ENCODE data around the gene SIPA1. TPM values are rescaled to one million over a fixed set of nuclear protein-coding genes. Genes with fewer than 3 reads are reported as not detected.
"Not testable (repeated sequence)": the region's sequence is repeated elsewhere in the genome, so short reads cannot be mapped to it uniquely, and the experiment has no call there.

Gene SIPA1
- polyA plus RNA-seq, 1 experiment, result 11.4 TPM

DNA sequence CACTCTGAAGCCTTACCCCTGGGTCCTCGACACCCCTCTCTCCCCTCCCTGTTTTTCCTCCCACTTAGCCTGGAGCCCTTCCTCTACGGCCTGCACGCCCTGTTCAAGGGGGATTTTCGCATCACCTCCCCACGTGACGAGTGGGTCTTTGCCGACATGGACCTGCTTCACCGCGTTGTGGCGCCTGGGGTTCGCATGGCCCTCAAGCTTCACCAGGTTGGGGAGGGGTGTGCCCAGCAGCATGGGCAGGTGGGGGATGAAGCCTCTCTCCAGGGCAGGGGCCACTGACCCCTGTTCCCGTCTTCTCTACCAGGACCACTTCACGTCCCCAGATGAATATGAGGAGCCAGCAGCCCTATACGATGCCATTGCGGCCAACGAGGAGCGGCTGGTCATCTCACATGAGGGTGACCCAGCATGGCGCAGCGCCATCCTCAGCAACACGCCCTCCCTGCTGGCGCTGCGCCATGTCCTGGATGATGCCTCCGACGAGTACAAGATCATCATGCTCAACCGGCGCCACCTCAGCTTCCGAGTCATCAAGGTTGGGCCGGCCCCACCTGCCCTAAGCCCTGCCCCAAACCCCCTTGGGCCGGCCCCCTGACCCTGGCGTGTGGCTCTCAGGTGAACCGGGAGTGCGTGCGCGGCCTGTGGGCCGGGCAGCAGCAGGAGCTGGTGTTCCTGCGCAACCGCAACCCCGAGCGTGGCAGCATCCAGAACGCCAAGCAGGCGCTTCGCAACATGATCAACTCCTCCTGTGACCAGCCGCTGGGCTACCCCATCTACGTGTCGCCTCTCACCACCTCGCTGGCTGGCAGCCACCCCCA is 2.8 kb upstream of the SIPA1 start:
- CTCF ChIA-PET, result no interaction called here
- H3K27ac ChIP-seq (ENCODE audit: low read depth, low read length), result no peak overlapping the region
- no peak for DNase-seq (ENCODE audit: low read depth, low spot score)
- no peaks in the 10 kb centered on the region; the same call in 1 of the 2 replicates for H3K9me3 ChIP-seq (ENCODE audit: control insufficient read depth, insufficient read depth, low read length)
- TF ChIP-seq, protein P1, sequence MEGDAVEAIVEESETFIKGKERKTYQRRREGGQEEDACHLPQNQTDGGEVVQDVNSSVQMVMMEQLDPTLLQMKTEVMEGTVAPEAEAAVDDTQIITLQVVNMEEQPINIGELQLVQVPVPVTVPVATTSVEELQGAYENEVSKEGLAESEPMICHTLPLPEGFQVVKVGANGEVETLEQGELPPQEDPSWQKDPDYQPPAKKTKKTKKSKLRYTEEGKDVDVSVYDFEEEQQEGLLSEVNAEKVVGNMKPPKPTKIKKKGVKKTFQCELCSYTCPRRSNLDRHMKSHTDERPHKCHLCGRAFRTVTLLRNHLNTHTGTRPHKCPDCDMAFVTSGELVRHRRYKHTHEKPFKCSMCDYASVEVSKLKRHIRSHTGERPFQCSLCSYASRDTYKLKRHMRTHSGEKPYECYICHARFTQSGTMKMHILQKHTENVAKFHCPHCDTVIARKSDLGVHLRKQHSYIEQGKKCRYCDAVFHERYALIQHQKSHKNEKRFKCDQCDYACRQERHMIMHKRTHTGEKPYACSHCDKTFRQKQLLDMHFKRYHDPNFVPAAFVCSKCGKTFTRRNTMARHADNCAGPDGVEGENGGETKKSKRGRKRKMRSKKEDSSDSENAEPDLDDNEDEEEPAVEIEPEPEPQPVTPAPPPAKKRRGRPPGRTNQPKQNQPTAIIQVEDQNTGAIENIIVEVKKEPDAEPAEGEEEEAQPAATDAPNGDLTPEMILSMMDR (IDR thresholded peaks at IDR 0.05; ENCODE audit: low read depth, low read length), result no peak
- POLR2A ChIA-PET, result no interaction called here
- no peaks in the 10 kb centered on the region for H3K27me3 ChIP-seq (ENCODE audit: control insufficient read depth, insufficient read depth, low read length)
- H3K4me3 ChIP-seq (ENCODE audit: low read depth, low read length), result no peak overlapping the region

DNA sequence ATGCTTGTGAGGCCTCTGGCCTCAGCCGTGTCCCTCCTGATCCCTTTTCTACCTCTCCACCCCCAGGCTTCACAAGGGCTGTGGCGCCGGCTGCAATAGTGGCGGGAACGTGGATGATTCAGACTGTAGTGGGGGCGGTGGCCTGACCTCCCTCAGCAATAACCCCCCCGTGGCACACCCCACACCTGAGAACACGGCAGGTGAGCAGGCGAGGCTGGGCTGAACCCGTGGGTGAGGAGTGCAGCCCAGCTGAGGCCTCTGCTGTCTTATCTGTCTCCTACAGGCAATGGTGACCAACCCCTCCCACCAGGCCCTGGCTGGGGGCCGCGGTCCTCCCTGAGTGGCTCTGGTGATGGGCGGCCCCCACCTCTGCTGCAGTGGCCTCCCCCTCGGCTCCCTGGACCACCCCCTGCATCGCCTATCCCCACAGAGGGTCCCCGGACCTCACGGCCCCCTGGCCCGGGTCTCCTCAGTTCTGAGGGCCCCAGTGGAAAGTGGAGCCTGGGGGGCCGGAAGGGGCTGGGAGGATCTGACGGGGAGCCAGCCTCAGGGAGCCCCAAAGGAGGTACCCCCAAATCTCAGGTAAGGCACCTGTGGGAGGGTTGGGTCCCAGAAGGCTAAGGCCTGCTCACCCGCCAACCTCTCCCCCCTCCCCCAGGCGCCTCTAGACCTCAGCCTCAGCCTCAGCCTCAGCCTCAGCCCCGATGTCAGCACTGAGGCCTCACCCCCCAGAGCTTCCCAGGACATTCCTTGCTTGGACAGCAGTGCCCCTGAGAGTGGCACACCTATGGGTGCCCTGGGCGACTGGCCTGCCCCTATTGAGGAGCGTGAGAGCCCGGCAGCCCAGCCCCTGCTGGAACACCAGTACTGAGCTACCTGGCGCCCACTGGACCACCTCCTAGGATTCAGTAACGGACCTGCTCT is 1.5 kb upstream of the SIPA1 start:
- ChIA-PET POLR2A (interaction anchor here (0.7 to 1.4 kb wide), 2 partner anchors 24 to 27 kb away, joined by 3 to 6 read pairs; partner anchors contain the start of gene RELA), CTCF (interaction anchor here (0.6 to 1.2 kb wide), 2 partner anchors 27 to 252 kb away, joined by 3 to 5 read pairs; partner anchors contain the start of genes FIBP and RELA)
- no peak overlapping the region for H3K4me3 ChIP-seq (ENCODE audit: low read depth, low read length)

DNA sequence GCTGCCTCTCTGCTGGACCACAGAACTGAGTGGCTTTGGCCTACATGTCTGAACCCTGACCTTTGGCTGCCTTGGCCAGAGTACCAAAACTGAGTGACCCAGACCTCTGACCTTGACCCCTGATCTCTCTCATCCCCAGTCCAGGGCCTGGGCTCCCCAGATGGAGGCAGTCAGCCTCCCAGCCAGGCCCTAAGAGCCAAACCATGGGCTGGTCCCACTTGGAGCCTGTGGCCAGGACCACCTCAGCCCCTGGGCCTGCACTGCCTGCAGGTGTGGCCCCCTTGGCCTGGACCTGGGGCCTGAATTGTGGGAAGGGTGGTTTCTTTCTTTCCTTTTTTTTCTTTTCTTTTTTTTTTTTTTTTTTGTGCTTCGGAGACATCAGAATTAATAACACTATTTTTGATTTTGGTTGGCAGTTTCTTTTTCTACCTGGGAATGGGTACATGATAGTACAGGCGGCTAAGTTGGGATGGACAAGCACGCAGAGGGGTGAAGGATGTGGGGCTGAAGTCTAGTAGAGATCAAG is 806 bp upstream of the SIPA1 start:
- Histone ChIP-seq H3K9me3 (ENCODE audit: control insufficient read depth, insufficient read depth, low read length) (no peaks in the 10 kb centered on the region; the same call in 1 of the 2 replicates), H3K27ac (ENCODE audit: low read depth, low read length) (peak overlapping the region; percentile 47), H3K4me3 (ENCODE audit: low read depth, low read length) (no peak overlapping the region), H3K27me3 (ENCODE audit: control insufficient read depth, insufficient read depth, low read length) (no peaks in the 10 kb centered on the region)
- TF ChIP-seq, protein P1 (IDR thresholded peaks at IDR 0.05; ENCODE audit: low read depth, low read length), result no peak
- no peak for DNase-seq (ENCODE audit: low read depth, low spot score)
- CTCF ChIA-PET, result interaction anchor here (0.6 to 1.2 kb wide), 3 partner anchors 12 to 251 kb away, joined by 3 to 5 read pairs (median 3); partner anchors contain the start of genes FIBP and RELA
- POLR2A ChIA-PET, result interaction anchor here (0.6 to 2.6 kb wide), 9 partner anchors 10 to 1318 kb away, joined by 3 to 7 read pairs (median 4); partner anchors contain the start of genes PCNX3 and RELA

More for the DNA sequence above, 1.5 kb upstream of the SIPA1 start:
- H3K9me3 ChIP-seq (ENCODE audit: control insufficient read depth, insufficient read depth, low read length), result no peaks in the 10 kb centered on the region; the same call in 1 of the 2 replicates
- no peak for DNase-seq (ENCODE audit: low read depth, low spot score)
- H3K27ac ChIP-seq (ENCODE audit: low read depth, low read length), result no peak overlapping the region
- TF ChIP-seq, protein P1 (IDR thresholded peaks at IDR 0.05; ENCODE audit: low read depth, low read length), result no peak
- no peaks in the 10 kb centered on the region for H3K27me3 ChIP-seq (ENCODE audit: control insufficient read depth, insufficient read depth, low read length)

DNA sequence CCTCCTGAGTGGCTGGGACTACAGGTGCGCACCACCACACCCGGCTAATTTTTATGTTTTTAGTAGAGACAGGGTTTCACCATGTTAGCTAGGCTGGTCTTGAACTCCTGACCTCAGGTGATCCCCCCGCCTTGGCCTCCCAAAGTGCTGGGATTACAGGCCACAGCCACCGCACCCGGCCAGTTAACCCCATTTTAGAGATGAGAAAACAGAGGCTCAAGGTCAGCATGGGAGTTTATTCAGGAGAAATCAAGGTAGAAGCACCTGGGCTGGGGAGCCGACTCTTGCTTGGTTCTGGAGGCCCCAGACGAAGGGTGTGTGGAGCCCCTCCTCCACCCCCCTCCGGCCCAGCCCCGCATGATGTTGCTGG is 1.3 kb downstream of the SIPA1 start:
- not testable (repeated sequence) for H3K27me3 ChIP-seq (ENCODE audit: control insufficient read depth, insufficient read depth, low read length); H3K27ac ChIP-seq (ENCODE audit: low read depth, low read length); H3K4me3 ChIP-seq (ENCODE audit: low read depth, low read length); H3K9me3 ChIP-seq (ENCODE audit: control insufficient read depth, insufficient read depth, low read length); DNase-seq (ENCODE audit: low read depth, low spot score)
- ChIA-PET POLR2A (interaction anchor here (1.2 to 2.6 kb wide), 4 partner anchors 13 to 24 kb away, joined by 5 to 9 read pairs (median 7); partner anchors contain the start of gene RELA), CTCF (interaction anchor here (1.1 kb wide), 1 partner anchor 144 kb away, joined by 3 read pairs; no protein-coding TSS in a partner anchor)
